ENCODE data around the gene PFN4. TPM values are rescaled to one million over a fixed set of nuclear protein-coding genes. Genes with fewer than 3 reads are reported as not detected.
"Not testable (repeated sequence)": the region's sequence is repeated elsewhere in the genome, so short reads cannot be mapped to it uniquely, and the experiment has no call there.

PFN4 gene
- total and polyA plus RNA-seq, 3 experiments from 2014 or later: 0.35 TPM; not detected in 2

- H3K27me3 ChIP-seq (ENCODE audit: insufficient read depth, low read length, poor library complexity, severe bottlenecking); H3K36me3 ChIP-seq (ENCODE audit: insufficient read depth, low read length); H3K27ac ChIP-seq (ENCODE audit: low read depth, low read length); H3K4me3 ChIP-seq (ENCODE audit: low read length); H3K27me3 Mint-ChIP-seq; H3K4me3 Mint-ChIP-seq; DNase-seq; H3K9me3 ChIP-seq (ENCODE audit: low read length); POLR2A ChIA-PET; H3K27ac Mint-ChIP-seq; H3K4me1 ChIP-seq (ENCODE audit: insufficient read depth, low read length); H3K4me1 Mint-ChIP-seq: not testable (repeated sequence)
- CTCF ChIA-PET: interaction anchor here (2.2 kb wide), 1 partner anchor 25 kb away, joined by 7 read pairs; the partner anchor contains the start of gene TP53I3
- Mint-ChIP-seq H3K9me3 (peaks cover 3 to 25% (median 17%) of the 10 kb centered on the region in 5 donors), H3K36me3 (peaks cover 1 to 38% (median 3%) of the 10 kb centered on the region in 3 donors)
Observed at GRCh38 chr2:24109431-24109830, 13.7 kb downstream of the PFN4 start.

- Histone ChIP-seq H3K27me3 (ENCODE audit: insufficient read depth, low read length, poor library complexity, severe bottlenecking) (no peaks in the 10 kb centered on the region), H3K4me3 (ENCODE audit: low read length) (no peak overlapping the region), H3K27ac (ENCODE audit: low read depth, low read length) (no peak overlapping the region), H3K36me3 (ENCODE audit: insufficient read depth, low read length) (no peaks in the 10 kb centered on the region), H3K4me1 (ENCODE audit: insufficient read depth, low read length) (no peaks in the 10 kb centered on the region), H3K9me3 (ENCODE audit: low read length) (no peaks in the 10 kb centered on the region)
- Mint-ChIP-seq H3K9me3 (peaks cover 3 to 25% (median 17%) of the 10 kb centered on the region in 5 donors), H3K4me1 (no peaks in the 10 kb centered on the region), H3K27me3 (no peaks in the 10 kb centered on the region), H3K27ac (no peak overlapping the region), H3K4me3 (no peak overlapping the region), H3K36me3 (peaks cover 7 to 37% (median 9%) of the 10 kb centered on the region in 3 donors)
- CTCF ChIA-PET: interaction anchor here (2.2 kb wide), 1 partner anchor 23 kb away, joined by 7 read pairs; the partner anchor contains the start of gene TP53I3
- DNase-seq: no peak
- POLR2A ChIA-PET: no interaction called here
Observed at GRCh38 chr2:24107336-24107735, 15.8 kb downstream of the PFN4 start.

GRCh38 chr2:24106786-24107185, 16.3 kb downstream of the PFN4 start:
- H3K36me3 Mint-ChIP-seq: peaks cover 7 to 41% (median 12%) of the 10 kb centered on the region in 3 donors
- ChIA-PET CTCF (no interaction called here), POLR2A (no interaction called here)
- peaks cover 3 to 25% (median 17%) of the 10 kb centered on the region in 5 donors for H3K9me3 Mint-ChIP-seq
- Histone ChIP-seq H3K27ac (ENCODE audit: low read depth, low read length) (no peak overlapping the region), H3K4me3 (ENCODE audit: low read length) (no peak overlapping the region), H3K36me3 (ENCODE audit: insufficient read depth, low read length) (no peaks in the 10 kb centered on the region), H3K4me1 (ENCODE audit: insufficient read depth, low read length) (no peaks in the 10 kb centered on the region), H3K27me3 (ENCODE audit: insufficient read depth, low read length, poor library complexity, severe bottlenecking) (no peaks in the 10 kb centered on the region), H3K9me3 (ENCODE audit: low read length) (no peaks in the 10 kb centered on the region)
- H3K4me1 Mint-ChIP-seq: no peaks in the 10 kb centered on the region
- H3K27ac Mint-ChIP-seq: no peak overlapping the region
- no peak for DNase-seq
- no peaks in the 10 kb centered on the region for H3K27me3 Mint-ChIP-seq
- no peak overlapping the region for H3K4me3 Mint-ChIP-seq

GRCh38 chr2:24105816-24106215, 17.3 kb downstream of the PFN4 start:
- DNase-seq: no peak
- Histone ChIP-seq H3K9me3 (ENCODE audit: low read length) (no peaks in the 10 kb centered on the region), H3K4me1 (ENCODE audit: insufficient read depth, low read length) (no peaks in the 10 kb centered on the region), H3K36me3 (ENCODE audit: insufficient read depth, low read length) (no peaks in the 10 kb centered on the region), H3K27ac (ENCODE audit: low read depth, low read length) (no peak overlapping the region), H3K27me3 (ENCODE audit: insufficient read depth, low read length, poor library complexity, severe bottlenecking) (no peaks in the 10 kb centered on the region), H3K4me3 (ENCODE audit: low read length) (no peak overlapping the region)
- no peaks in the 10 kb centered on the region for H3K27me3 Mint-ChIP-seq
- H3K27ac Mint-ChIP-seq: no peak overlapping the region
- peaks cover 3 to 25% (median 19%) of the 10 kb centered on the region in 5 donors for H3K9me3 Mint-ChIP-seq
- no peak overlapping the region for H3K4me3 Mint-ChIP-seq
- CTCF ChIA-PET: no interaction called here
- no peaks in the 10 kb centered on the region for H3K4me1 Mint-ChIP-seq
- POLR2A ChIA-PET: no interaction called here
- peaks cover 7 to 41% (median 14%) of the 10 kb centered on the region in 3 donors for H3K36me3 Mint-ChIP-seq

GRCh38 chr2:24104906-24105305, 18.2 kb downstream of the PFN4 start:
- H3K36me3 ChIP-seq (ENCODE audit: insufficient read depth, low read length): no peaks in the 10 kb centered on the region
- no peaks in the 10 kb centered on the region for H3K27me3 ChIP-seq (ENCODE audit: insufficient read depth, low read length, poor library complexity, severe bottlenecking)
- Mint-ChIP-seq H3K27ac (peak overlapping the region in 1 of 8 donors; percentile 18), H3K9me3 (peaks cover 3 to 25% (median 19%) of the 10 kb centered on the region in 5 donors), H3K4me1 (no peaks in the 10 kb centered on the region), H3K27me3 (no peaks in the 10 kb centered on the region), H3K4me3 (no peak overlapping the region), H3K36me3 (peaks cover 7 to 47% (median 15%) of the 10 kb centered on the region in 3 donors)
- H3K27ac ChIP-seq (ENCODE audit: low read depth, low read length): no peak overlapping the region
- H3K4me1 ChIP-seq (ENCODE audit: insufficient read depth, low read length): no peaks in the 10 kb centered on the region
- CTCF ChIA-PET: interaction anchor here (0.8 kb wide), 1 partner anchor 20 kb away, joined by 3 read pairs; the partner anchor contains the start of gene TP53I3
- POLR2A ChIA-PET: no interaction called here
- H3K4me3 ChIP-seq (ENCODE audit: low read length): no peak overlapping the region
- DNase-seq: no peak
- H3K9me3 ChIP-seq (ENCODE audit: low read length): no peaks in the 10 kb centered on the region

DNA sequence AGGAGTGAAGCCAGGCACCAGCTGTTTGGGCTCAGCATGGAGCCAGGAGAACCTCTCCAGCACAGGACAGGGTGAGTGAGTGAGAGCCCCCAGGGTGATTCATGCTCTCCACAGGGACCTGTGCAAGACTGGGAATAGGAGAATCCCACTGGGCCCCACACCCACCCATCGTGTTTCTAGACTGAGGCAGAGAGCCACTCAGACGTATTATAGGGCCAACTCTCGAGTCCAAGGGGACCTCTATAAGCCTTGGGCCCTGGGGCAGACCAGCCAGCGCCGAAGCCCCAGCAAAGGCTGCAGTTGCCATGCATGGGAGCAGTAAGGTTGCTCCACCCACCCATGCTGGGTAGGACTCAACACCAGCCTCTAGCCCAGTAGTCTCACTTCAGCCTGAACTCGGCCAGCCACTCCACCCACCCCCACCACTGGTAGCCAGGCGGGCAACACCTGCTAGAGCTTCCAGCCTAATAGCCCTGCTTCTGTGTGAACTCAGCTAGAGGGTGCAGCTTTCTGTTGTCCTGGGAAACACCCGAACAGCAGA, 19.0 kb downstream of the PFN4 start:
- CTCF ChIA-PET: interaction anchor here (0.8 kb wide), 1 partner anchor 20 kb away, joined by 3 read pairs; the partner anchor contains the start of gene TP53I3
- no peaks in the 10 kb centered on the region for H3K4me1 Mint-ChIP-seq
- H3K27me3 ChIP-seq (ENCODE audit: insufficient read depth, low read length, poor library complexity, severe bottlenecking): no peaks in the 10 kb centered on the region

DNA sequence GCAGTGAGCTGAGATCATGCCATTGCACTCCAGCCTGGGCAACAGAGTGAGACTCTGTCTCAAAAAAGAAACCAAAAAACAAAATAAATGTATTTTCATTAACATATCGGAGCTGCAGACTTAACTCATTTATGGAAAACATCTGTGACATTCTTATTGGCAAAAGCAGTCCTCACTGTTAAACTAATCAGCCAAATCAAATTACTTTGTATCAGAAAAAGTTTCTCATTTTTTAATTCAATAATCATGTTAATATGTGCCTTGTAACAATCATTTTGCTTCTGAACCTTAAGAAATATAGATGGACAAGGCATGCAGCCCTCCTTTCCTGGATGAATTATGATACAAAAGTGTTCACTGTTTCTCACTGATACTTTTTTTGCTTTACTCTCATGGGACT, 20.5 kb downstream of the PFN4 start:
- DNase-seq: no peak
- Histone ChIP-seq H3K4me3 (ENCODE audit: low read length) (no peak overlapping the region), H3K4me1 (ENCODE audit: insufficient read depth, low read length) (no peaks in the 10 kb centered on the region), H3K36me3 (ENCODE audit: insufficient read depth, low read length) (no peaks in the 10 kb centered on the region), H3K9me3 (ENCODE audit: low read length) (no peaks in the 10 kb centered on the region), H3K27ac (ENCODE audit: low read depth, low read length) (no peak overlapping the region), H3K27me3 (ENCODE audit: insufficient read depth, low read length, poor library complexity, severe bottlenecking) (no peaks in the 10 kb centered on the region)
- Mint-ChIP-seq H3K4me1 (no peaks in the 10 kb centered on the region), H3K36me3 (peaks cover 11 to 47% (median 15%) of the 10 kb centered on the region in 3 donors), H3K27me3 (no peaks in the 10 kb centered on the region), H3K4me3 (no peak overlapping the region), H3K9me3 (peaks cover 3 to 34% (median 16%) of the 10 kb centered on the region in 5 donors), H3K27ac (no peak overlapping the region)
- ChIA-PET CTCF (interaction anchor here (1.0 kb wide), 1 partner anchor 19 kb away, joined by 3 read pairs; no protein-coding TSS in a partner anchor), POLR2A (no interaction called here)

More for the DNA sequence above, 19.0 kb downstream of the PFN4 start:
- no peak overlapping the region for H3K4me3 ChIP-seq (ENCODE audit: low read length)
- Mint-ChIP-seq H3K27me3 (no peaks in the 10 kb centered on the region), H3K36me3 (peaks cover 7 to 50% (median 15%) of the 10 kb centered on the region in 3 donors), H3K27ac (no peak overlapping the region), H3K4me3 (no peak overlapping the region), H3K9me3 (peaks cover 3 to 28% (median 19%) of the 10 kb centered on the region in 5 donors)
- no peak for DNase-seq
- no peaks in the 10 kb centered on the region for H3K4me1 ChIP-seq (ENCODE audit: insufficient read depth, low read length)
- H3K36me3 ChIP-seq (ENCODE audit: insufficient read depth, low read length): no peaks in the 10 kb centered on the region
- no peaks in the 10 kb centered on the region for H3K9me3 ChIP-seq (ENCODE audit: low read length)
- POLR2A ChIA-PET: no interaction called here
- H3K27ac ChIP-seq (ENCODE audit: low read depth, low read length): no peak overlapping the region

DNA sequence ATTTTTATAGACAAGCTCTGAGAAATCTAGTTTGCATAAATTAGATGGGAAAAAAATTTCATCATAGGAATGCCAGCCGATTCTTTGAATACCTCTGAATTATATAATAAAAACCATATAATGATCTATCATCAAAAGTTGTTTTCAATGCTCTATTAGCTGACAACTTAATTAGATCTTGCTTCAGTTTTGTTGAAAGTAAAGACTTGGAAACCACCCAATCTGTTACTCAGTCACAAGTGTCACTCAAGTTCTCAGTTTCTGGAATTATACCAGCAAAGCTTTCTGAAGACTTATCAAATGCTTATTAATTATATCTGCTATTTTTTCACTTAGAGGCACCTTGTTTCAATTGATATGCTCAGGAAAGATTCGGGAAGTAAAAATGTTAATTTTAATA, 21.1 kb downstream of the PFN4 start:
- H3K4me3 ChIP-seq (ENCODE audit: low read length): no peak overlapping the region

More for the DNA sequence above, 21.1 kb downstream of the PFN4 start:
- ChIA-PET POLR2A (no interaction called here), CTCF (interaction anchor here (1.3 kb wide), 1 partner anchor 19 kb away, joined by 3 read pairs; no protein-coding TSS in a partner anchor)
- Mint-ChIP-seq H3K27me3 (no peaks in the 10 kb centered on the region), H3K4me1 (no peaks in the 10 kb centered on the region), H3K4me3 (no peak overlapping the region), H3K27ac (no peak overlapping the region), H3K36me3 (peaks cover 11 to 45% (median 15%) of the 10 kb centered on the region in 3 donors), H3K9me3 (peaks cover 3 to 29% (median 15%) of the 10 kb centered on the region in 5 donors)
- H3K4me1 ChIP-seq (ENCODE audit: insufficient read depth, low read length): no peaks in the 10 kb centered on the region
- H3K36me3 ChIP-seq (ENCODE audit: insufficient read depth, low read length): no peaks in the 10 kb centered on the region
- H3K9me3 ChIP-seq (ENCODE audit: low read length): no peaks in the 10 kb centered on the region
- no peaks in the 10 kb centered on the region for H3K27me3 ChIP-seq (ENCODE audit: insufficient read depth, low read length, poor library complexity, severe bottlenecking)
- no peak for DNase-seq
- H3K27ac ChIP-seq (ENCODE audit: low read depth, low read length): no peak overlapping the region
